Omental fat pad (tissue), 4 donors: ENCODE data around the gene PTAFR. TPM values are rescaled to one million over a fixed set of nuclear protein-coding genes. Genes with fewer than 3 reads are reported as not detected.

ENCODE experiments used
- ATAC-seq: fragments of 150-250 bp; one replicate; pipeline ENCODE4 v1.9.1; 2016; ENCODE audit warnings: mild to moderate bottlenecking, moderate library complexity; ENCODE audit not compliant: low FRiP score
- DNase-seq: peaks from one replicate; pipeline ENCODE4 v3.0.0-alpha.2; 2019; ENCODE audit warnings: low spot score
- total RNA-seq, 4 donors: library from RNA; depleted of rRNA; stranded (reverse); fragments of >200 nt; gene quantifications; one replicate each; pipeline ENCODE4 v1.1.0, GENCODE V29; 2016
- TF ChIP-seq, protein P1 (sequence below), 3 donors: fragments of 450-650 bp; IDR thresholded peaks; one replicate each; pipeline ENCODE4 v1.5.1; 2016 to 2017; ENCODE audit warnings: antibody characterized with exemption in 3 of 3, mild to moderate bottlenecking in 3 of 3, moderate library complexity in 2 of 3

PTAFR gene
- total RNA-seq, 4 donors from 2014 or later, result 8.2 to 28.3 (median 19.0) TPM

DNA sequence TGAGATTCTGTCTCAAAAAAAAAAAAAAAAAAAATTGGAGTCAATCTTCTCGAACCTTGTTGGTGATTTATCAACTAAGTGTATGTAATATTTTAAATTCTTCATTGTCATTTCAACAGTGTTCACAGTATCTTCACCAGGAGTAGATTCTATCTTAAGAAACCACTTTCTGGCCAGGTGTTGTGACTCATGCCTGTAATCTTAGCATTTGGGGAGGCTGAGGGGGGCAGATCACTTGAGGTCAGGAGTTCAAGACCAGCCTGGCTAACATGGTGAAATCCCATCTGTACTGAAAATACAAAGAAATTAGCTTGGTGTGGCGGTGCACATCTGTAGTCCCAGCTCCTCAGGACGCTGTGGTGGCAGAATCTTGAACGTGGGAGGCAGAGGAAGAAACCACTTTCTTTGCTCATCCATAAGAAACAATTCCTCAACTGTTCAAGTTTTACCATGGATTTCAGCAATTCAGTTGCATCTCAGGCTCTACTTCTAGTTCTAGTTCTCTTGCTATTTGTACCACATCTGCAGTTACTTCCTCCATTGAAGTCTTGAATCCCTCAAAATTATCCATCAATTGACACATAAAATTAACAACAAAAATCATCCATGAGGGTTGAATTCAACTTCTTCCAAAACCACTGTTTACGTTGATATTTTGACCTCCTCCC is 57.7 kb downstream of the PTAFR start:
- DNase-seq (no peak), ATAC-seq (no peak)
- TF ChIP-seq, protein P1, sequence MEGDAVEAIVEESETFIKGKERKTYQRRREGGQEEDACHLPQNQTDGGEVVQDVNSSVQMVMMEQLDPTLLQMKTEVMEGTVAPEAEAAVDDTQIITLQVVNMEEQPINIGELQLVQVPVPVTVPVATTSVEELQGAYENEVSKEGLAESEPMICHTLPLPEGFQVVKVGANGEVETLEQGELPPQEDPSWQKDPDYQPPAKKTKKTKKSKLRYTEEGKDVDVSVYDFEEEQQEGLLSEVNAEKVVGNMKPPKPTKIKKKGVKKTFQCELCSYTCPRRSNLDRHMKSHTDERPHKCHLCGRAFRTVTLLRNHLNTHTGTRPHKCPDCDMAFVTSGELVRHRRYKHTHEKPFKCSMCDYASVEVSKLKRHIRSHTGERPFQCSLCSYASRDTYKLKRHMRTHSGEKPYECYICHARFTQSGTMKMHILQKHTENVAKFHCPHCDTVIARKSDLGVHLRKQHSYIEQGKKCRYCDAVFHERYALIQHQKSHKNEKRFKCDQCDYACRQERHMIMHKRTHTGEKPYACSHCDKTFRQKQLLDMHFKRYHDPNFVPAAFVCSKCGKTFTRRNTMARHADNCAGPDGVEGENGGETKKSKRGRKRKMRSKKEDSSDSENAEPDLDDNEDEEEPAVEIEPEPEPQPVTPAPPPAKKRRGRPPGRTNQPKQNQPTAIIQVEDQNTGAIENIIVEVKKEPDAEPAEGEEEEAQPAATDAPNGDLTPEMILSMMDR (IDR thresholded peaks at IDR 0.05), result no peak

DNA sequence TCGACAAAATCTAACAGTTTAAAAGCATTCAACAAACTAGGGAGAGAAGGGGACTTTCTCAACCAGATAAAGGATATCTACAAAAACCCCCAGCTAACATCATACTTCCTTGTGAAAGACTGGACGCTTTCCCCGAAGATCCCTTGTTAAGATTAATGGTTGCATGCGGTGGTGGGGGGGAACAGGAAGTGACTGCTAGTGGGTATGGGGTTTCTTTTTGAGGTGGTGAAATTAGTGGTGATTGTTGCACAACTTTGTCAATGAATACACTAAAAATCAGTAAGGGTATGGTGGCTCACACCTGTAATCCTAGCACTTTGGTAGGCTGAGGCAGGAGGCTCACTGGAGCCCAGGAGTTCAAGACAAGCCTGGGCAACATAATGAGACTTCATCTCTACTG is 61.2 kb downstream of the PTAFR start:
- ATAC-seq (no peak), DNase-seq (no peak)
- TF ChIP-seq, protein P1 (IDR thresholded peaks at IDR 0.05), result no peak

DNA sequence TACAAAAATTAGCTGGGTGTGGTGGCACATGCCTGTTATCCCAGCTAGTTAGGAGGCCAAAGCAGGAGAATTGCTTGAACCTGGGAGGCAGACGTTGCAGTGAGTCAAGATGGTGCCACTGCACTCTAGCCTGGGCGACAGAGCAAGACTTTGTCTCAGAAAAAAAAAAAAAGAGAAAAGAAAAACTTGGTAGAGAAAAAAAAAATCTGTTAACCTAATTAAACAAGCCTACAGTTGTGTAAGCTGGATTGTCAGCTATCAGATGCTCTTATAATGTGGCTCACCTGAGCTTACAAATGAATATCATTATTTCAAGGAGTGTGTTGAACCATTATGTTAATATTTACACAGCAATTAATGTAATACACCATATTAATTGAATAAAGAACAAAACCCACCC is 61.6 kb downstream of the PTAFR start:
- TF ChIP-seq, protein P1 (IDR thresholded peaks at IDR 0.05), result no peak
- DNase-seq (no peak), ATAC-seq (no peak)

DNA sequence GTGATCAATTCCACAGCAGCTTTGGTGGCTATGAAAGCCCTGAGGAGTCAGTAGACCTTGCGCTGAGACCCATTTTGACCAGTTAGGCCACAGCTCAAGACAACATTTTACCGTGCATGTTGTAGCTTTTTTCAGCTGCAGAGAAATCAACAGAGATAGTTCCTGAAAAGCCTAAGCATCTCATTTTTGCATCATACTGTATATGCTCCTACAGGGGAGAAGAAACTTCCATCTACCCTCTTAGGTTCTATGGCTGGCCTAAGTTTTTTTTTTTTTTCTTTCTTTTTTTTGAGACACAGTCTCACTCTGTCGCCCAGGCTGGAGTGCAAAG is 63.3 kb downstream of the PTAFR start:
- DNase-seq (no peak), ATAC-seq (no peak)
- TF ChIP-seq, protein P1 (IDR thresholded peaks at IDR 0.05), result no peak

DNA sequence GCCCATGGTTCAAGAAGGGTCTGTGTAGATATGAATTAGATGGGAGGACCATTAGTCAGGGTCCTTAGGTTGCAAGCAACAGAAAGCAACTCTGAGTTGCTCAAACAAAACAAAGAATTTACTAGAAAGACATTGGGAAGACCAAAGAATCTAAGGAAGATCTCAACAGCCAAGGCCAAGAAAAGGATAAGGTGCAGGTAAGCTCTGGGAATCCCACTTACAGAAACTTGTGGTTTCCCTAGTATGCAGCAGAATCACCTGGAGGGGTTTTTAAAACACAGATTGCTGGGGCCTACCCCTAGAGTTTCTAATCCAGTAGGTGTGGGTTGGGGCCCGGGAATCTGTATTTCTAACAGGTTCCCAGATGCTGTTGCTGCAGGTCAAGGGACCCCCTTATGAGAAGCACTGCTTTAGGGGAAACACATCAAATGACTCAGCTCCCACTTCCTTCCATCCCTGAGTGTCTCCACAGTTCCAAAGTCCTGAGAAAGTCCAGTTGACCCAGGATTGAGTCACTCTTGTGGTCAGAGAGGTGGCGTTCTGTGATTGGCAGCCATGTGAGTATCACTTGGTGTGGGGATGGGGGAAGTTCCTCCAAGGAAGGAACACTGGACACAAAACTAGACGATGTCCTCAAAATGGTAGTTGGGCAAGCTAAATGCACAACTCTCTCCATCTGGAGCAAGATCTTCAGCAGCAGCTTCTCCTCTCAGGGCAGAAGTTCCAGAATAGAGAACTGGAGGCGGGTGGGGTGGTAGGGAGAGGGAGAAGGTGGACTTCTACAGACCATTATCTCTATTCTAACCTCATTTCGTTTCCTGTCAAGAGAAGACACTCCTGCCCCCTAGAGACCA is 63.9 kb downstream of the PTAFR start:
- no peak for ATAC-seq
- no peak for DNase-seq
- TF ChIP-seq, protein P1 (IDR thresholded peaks at IDR 0.05), result no peak

DNA sequence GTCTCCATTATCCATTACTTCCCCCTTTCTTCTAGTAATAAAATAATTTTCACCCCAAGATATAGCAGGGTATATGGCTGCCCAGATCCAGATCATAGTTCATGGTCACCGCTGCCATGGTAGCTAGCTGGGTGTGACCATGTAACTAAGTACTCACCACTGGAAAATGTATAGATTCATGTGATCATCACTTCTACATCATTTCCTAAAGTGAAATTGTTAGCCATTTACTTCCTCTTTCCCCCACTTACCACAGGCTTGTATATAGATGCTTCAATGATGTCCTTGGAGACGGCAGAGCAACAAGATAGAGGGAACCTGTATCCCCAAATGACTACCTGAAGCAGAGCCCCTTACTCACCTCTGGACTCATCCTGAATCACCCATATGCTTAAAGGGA is 65.3 kb downstream of the PTAFR start:
- TF ChIP-seq, protein P1 (IDR thresholded peaks at IDR 0.05), result no peak
- DNase-seq, result no peak
- no peak for ATAC-seq

DNA sequence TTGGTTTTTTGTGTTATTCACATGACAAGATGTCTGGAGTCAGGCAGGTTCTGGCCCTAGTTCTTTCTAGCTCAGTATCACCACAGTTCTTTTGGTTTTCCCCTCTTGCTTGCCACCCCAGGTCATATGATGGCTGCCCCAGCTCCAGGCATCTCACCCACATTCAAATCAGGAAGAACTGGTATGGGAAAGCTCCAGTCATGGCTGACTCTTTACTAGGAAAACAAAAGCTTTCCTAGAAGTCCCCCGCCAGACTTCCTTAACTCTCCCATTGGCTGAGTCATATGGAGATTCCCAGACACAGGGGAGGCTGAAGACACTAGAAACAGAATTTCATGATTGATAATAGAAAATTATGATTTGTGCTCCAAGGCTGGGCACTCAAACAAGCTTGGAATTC is 65.9 kb downstream of the PTAFR start:
- ATAC-seq, result no peak
- DNase-seq, result no peak
- TF ChIP-seq, protein P1 (IDR thresholded peaks at IDR 0.05), result no peak
